NCI-H2227 (cell line): ENCODE results near the gene ATXN3L.

Experiments used
- DNase-seq: peaks from one replicate; lab custom pipeline; 2025; ENCODE audit not compliant: unreplicated experiment; lab: John Stamatoyannopoulos, UW

The ATXN3L gene

GRCh38 chrX:13270360-13270759, 49.5 kb downstream of the ATXN3L start:
- DNase-seq: no peak

GRCh38 chrX:13268874-13269273, 51.0 kb downstream of the ATXN3L start:
- no peak for DNase-seq
